OCI-LY3 (cell line): ENCODE results near the gene CEP250.

Source experiments
- H2AFZ ChIP-seq: fragments of 200-600, 300-600 bp; shearing (Covaris generic); 2 replicates; pipeline ENCODE4 v1.6.0; 2014; ENCODE audit warnings: antibody characterized with exemption, low read depth, low read length
- H3K27ac ChIP-seq: fragments of 200-600, 300-600 bp; sonication (generic); 2 replicates; pipeline ENCODE4 v1.5.1; 2014; ENCODE audit warnings: mild to moderate bottlenecking, low read length, moderate library complexity, mixed read lengths
- H3K27me3 ChIP-seq: fragments of 200-600, 300-600 bp; sonication (generic); 2 replicates; pipeline ENCODE4 v1.6.1; 2014; ENCODE audit warnings: low read depth, low read length, mixed read lengths
- H3K36me3 ChIP-seq: fragments of 200-600, 300-600 bp; sonication (generic); replicated peaks from 2 replicates; pipeline ENCODE3; 2014; ENCODE audit warnings: low read depth, low read length, mixed read lengths
- H3K4me1 ChIP-seq: fragments of 300-600, 200-600 bp; sonication (generic); 2 replicates; pipeline ENCODE4 v1.6.1; 2014; ENCODE audit warnings: low read length, mixed read lengths
- H3K4me2 ChIP-seq: fragments of 200-600, 300-600 bp; sonication (generic); 2 replicates; pipeline ENCODE4 v1.6.1; 2014; ENCODE audit warnings: low read length, mixed read lengths
- H3K4me3 ChIP-seq: fragments of 300-600, 200-600 bp; sonication (generic); 2 replicates; pipeline ENCODE4 v1.5.1; 2014; ENCODE audit warnings: antibody characterized with exemption, mild to moderate bottlenecking, low read length, moderate library complexity
- H3K79me2 ChIP-seq: fragments of 300-600, 200-600 bp; shearing (Covaris generic); 2 replicates; pipeline ENCODE4 v1.6.1; 2014; ENCODE audit warnings: mild to moderate bottlenecking, low read length, mixed read lengths
- H3K9ac ChIP-seq: fragments of 300-600, 200-600 bp; shearing (Covaris generic); 2 replicates; pipeline ENCODE4 v1.6.0; 2014; ENCODE audit warnings: mild to moderate bottlenecking, low read length, moderate library complexity
- H3K9me3 ChIP-seq: fragments of 200-600, 300-600 bp; shearing (Covaris generic); 2 replicates; pipeline ENCODE4 v1.6.1; 2014; ENCODE audit warnings: low read length, mixed read lengths; ENCODE audit not compliant: insufficient read depth
- H4K20me1 ChIP-seq: fragments of 200-600, 300-600 bp; sonication (generic); 2 replicates; pipeline ENCODE4 v1.6.1; 2016; ENCODE audit warnings: low read length, mixed read lengths; ENCODE audit not compliant: insufficient read depth
- CTCF ChIP-seq: fragments of 200-600, 300-600 bp; sonication (generic); IDR thresholded peaks from 2 replicates; pipeline ENCODE4 v1.5.1; 2014; ENCODE audit warnings: antibody characterized with exemption, low read length, low read depth
- EZH2phosphoT487 ChIP-seq: fragments of 200-600 bp; shearing (Covaris generic); IDR thresholded peaks from 2 replicates; pipeline ENCODE4 v1.6.1; 2018; ENCODE audit warnings: antibody characterized with exemption, mixed run types, low read depth

CEP250 gene

GRCh38 chr20:35474303-35474871 lies 19.0 kb downstream of the CEP250 start:
- Histone ChIP-seq H2AFZ (no peak overlapping the region), H3K27ac (no peak overlapping the region), H3K9me3 (no peaks in the 10 kb centered on the region), H3K36me3 (peaks cover 80% of the 10 kb centered on the region), H3K4me1 (peaks cover 7% of the 10 kb centered on the region; the same call in 1 of the 2 replicates), H3K27me3 (no peaks in the 10 kb centered on the region), H3K4me2 (no peak overlapping the region), H3K9ac (no peak overlapping the region), H3K4me3 (no peak overlapping the region), H3K79me2 (no peaks in the 10 kb centered on the region), H4K20me1 (no peaks in the 10 kb centered on the region)
- TF ChIP-seq EZH2phosphoT487 (no peak), CTCF (no peak)

DNA sequence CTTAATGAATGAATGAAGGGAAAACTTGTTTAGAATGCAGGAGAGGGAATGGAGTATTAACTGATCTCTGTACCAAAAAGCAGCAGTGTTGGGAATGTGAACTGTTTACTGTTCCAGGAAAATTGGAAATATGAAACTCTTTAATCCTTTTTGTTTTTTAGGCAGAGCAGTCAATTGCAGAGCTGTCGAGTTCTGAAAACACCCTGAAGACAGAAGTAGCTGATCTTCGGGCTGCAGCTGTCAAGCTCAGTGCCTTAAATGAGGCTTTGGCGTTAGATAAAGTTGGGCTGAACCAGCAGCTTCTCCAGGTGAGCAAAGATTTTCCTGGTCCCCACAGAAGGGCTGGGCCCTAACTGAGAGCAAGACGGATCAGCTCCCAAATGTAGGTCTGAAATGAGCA lies 20.9 kb downstream of the CEP250 start:
- peaks cover 77% of the 10 kb centered on the region for H3K36me3 ChIP-seq
- no peak overlapping the region for H2AFZ ChIP-seq
- no peaks in the 10 kb centered on the region for H3K9me3 ChIP-seq
- no peak overlapping the region for H3K27ac ChIP-seq
- H3K4me2 ChIP-seq = no peak overlapping the region
- no peaks in the 10 kb centered on the region for H3K27me3 ChIP-seq
- no peak overlapping the region for H3K4me3 ChIP-seq
- no peaks in the 10 kb centered on the region for H3K79me2 ChIP-seq
- H3K4me1 ChIP-seq = peaks cover 7% of the 10 kb centered on the region; the same call in 1 of the 2 replicates
- H4K20me1 ChIP-seq = no peaks in the 10 kb centered on the region
- no peak overlapping the region for H3K9ac ChIP-seq
- no peak for TF ChIP-seq EZH2phosphoT487
- no peak for TF ChIP-seq CTCF

GRCh38 chr20:35478804-35479472 lies 23.5 kb downstream of the CEP250 start:
- TF ChIP-seq EZH2phosphoT487 (no peak), CTCF (peak; percentile 17; the same call in 1 of the 2 replicates)
- H2AFZ ChIP-seq = no peak overlapping the region

GRCh38 chr20:35479798-35480197 lies 24.4 kb downstream of the CEP250 start:
- H3K4me1 ChIP-seq = no peaks in the 10 kb centered on the region
- peaks cover 57% of the 10 kb centered on the region for H3K36me3 ChIP-seq
- H3K9me3 ChIP-seq = no peaks in the 10 kb centered on the region
- no peak overlapping the region for H2AFZ ChIP-seq
- H3K9ac ChIP-seq = no peak overlapping the region
- H3K4me2 ChIP-seq = no peak overlapping the region
- no peak for TF ChIP-seq CTCF
- no peak for TF ChIP-seq EZH2phosphoT487
- no peaks in the 10 kb centered on the region for H3K27me3 ChIP-seq
- no peaks in the 10 kb centered on the region for H3K79me2 ChIP-seq
- no peaks in the 10 kb centered on the region for H4K20me1 ChIP-seq
- no peak overlapping the region for H3K27ac ChIP-seq
- no peak overlapping the region for H3K4me3 ChIP-seq

More at GRCh38 chr20:35478804-35479472, 23.5 kb downstream of the CEP250 start:
- no peaks in the 10 kb centered on the region for H3K27me3 ChIP-seq
- no peak overlapping the region for H3K9ac ChIP-seq
- peaks cover 57% of the 10 kb centered on the region for H3K36me3 ChIP-seq
- H3K4me1 ChIP-seq = no peaks in the 10 kb centered on the region
- H3K4me3 ChIP-seq = no peak overlapping the region
- H3K9me3 ChIP-seq = no peaks in the 10 kb centered on the region
- H3K27ac ChIP-seq = no peak overlapping the region
- H3K79me2 ChIP-seq = no peaks in the 10 kb centered on the region
- H4K20me1 ChIP-seq = no peaks in the 10 kb centered on the region
- H3K4me2 ChIP-seq = no peak overlapping the region
